LNCaP clone FGC (cell line): ENCODE results near the gene FUS.
"Not testable (repeated sequence)": the region's sequence is repeated elsewhere in the genome, so short reads cannot be mapped to it uniquely, and the experiment has no call there.

ENCODE experiments used
- DNase-seq: peaks from one replicate; pipeline ENCODE4 v3.0.0-alpha.2; 2011; ENCODE audit warnings: low read depth
- H3K4me3 ChIP-seq: 2 replicates; pipeline ENCODE4 v1.5.1; 2011; ENCODE audit warnings: mild to moderate bottlenecking, low read depth, low read length, control low read depth
- CTCF ChIP-seq: IDR thresholded peaks from 2 replicates; pipeline ENCODE4 v1.5.1; 2012; ENCODE audit warnings: mild to moderate bottlenecking; ENCODE audit not compliant: control insufficient read depth, insufficient read depth; ENCODE audit errors: extremely low read depth

The FUS gene

GRCh38 chr16:31194898-31195297 lies 15.0 kb downstream of the FUS start:
- TF ChIP-seq CTCF = no peak
- no peak overlapping the region for H3K4me3 ChIP-seq
- no peak for DNase-seq

- DNase-seq, H3K4me3 ChIP-seq: not testable (repeated sequence)
Measured at GRCh38 chr16:31195861-31196260, 15.9 kb downstream of the FUS start.

GRCh38 chr16:31196324-31197088 lies 16.6 kb downstream of the FUS start:
- DNase-seq = no peak
- no peak overlapping the region for H3K4me3 ChIP-seq
- TF ChIP-seq CTCF = no peak

- no peak for DNase-seq
- H3K4me3 ChIP-seq = no peak overlapping the region
- TF ChIP-seq CTCF = no peak
Measured at GRCh38 chr16:31198207-31198882, 18.4 kb downstream of the FUS start.

GRCh38 chr16:31199430-31200041 lies 19.6 kb downstream of the FUS start:
- TF ChIP-seq CTCF = no peak
- no peak overlapping the region for H3K4me3 ChIP-seq
- no peak for DNase-seq

- DNase-seq, H3K4me3 ChIP-seq: not testable (repeated sequence)
Measured at GRCh38 chr16:31200111-31200510, 20.2 kb downstream of the FUS start.

- no peak for DNase-seq
- no peak overlapping the region for H3K4me3 ChIP-seq
- no peak for TF ChIP-seq CTCF
Measured at GRCh38 chr16:31200821-31201568, 21.1 kb downstream of the FUS start.
